SW 1271 (cell line): ENCODE results near the gene NIT2.
"Not testable (repeated sequence)": the region's sequence is repeated elsewhere in the genome, so short reads cannot be mapped to it uniquely, and the experiment has no call there.

Experiments used
- DNase-seq, 2 experiments: peaks; one replicate each; lab custom pipeline; 2025; lab: John Stamatoyannopoulos, UW

The NIT2 gene, protein sequence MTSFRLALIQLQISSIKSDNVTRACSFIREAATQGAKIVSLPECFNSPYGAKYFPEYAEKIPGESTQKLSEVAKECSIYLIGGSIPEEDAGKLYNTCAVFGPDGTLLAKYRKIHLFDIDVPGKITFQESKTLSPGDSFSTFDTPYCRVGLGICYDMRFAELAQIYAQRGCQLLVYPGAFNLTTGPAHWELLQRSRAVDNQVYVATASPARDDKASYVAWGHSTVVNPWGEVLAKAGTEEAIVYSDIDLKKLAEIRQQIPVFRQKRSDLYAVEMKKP

DNA sequence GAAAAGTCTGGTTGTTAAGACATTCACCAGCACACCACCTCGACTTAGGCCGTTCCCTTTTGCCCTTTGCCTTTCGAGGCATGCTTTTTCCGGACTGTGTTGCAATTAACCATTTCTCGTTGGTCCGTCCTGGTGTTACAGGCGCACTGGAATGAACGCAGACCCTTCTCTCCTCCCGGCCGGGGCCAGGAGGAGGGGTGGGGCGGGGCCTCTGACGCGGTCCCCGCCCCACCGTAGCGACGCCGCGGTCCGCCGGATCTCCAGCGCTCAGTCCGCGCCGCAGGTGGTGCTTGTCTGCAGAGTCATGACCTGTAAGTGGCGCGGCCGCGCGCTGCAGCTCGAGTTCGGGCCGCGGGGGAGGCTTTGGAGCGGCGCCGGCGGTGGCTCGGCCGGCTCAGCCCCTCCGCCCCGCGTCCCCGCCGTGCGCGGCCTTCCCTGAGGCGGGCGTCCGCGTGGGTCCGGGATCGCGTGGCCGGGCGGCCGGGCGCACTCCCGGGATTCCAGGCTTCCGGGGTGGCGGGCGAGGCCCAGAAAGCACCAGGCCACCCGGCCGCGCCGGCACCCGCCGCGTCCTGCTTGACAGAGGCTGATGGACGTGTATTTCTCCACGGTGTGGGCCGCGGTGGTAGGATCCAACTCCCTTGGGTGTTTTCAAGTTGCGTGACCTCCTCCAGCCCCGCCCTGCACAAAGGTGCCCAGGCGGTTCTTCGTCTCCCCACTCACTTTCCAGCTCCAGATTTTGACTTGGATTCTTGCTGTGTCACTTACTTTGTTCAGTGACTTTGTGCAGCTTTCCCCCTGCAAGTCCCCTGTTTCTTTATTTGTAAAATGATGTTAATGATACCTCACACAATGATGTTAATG lies at the start of gene NIT2:
TSS of gene NIT2 (plus strand) at position 270 of the 864 bp plus-strand sequence. CDS start at position 305, 35 bp downstream.
- peak; percentile 34 to 76 for DNase-seq

DNA sequence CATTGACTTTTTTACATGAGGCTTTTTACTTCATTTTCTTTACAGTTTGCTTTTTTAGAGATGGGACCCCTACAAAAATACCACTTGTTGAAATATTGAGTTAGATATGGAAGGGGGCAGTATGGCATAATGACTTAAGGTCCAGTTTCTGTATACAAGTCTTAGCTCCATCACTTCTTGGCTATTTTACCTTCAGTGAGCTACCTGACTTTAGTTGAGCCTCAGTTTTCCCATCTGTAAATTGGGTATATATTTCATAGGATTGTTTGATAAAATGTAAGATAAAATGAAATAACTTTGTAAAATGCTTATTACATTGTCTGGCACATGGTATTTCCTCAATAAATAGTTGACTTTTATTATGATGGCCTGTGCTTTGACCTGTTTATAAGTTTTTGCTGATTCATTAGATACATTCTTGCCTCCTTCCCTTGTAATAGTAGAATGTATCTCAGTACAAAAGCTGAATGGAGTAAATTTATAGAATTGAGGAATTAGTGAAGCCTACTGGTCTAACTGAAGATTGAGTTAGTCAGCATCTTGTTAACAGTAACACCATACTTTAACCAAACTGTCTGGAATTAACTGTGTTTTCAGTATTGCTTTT lies 46.2 kb upstream of the NIT2 start:
- DNase-seq, result no peak

DNA sequence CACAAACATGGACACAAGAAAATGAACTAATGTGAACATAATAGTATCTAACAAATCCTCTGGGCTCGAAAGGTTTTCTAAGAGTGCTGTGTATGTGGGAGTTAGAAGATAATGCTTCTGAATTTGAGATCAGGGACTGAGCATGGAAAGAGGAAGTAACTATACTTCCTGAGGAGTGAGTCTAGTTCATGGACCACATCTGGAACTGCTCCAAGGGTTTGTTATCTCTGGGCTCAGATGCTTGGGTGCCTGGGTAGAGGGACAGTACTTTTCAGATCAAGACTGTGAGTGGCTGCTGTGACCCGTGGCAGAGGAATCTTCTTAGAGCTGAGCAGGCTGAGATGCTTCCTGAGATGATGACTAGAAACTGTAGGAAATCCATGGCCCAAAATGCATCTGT lies 45.2 kb upstream of the NIT2 start:
- no peak for DNase-seq

DNA sequence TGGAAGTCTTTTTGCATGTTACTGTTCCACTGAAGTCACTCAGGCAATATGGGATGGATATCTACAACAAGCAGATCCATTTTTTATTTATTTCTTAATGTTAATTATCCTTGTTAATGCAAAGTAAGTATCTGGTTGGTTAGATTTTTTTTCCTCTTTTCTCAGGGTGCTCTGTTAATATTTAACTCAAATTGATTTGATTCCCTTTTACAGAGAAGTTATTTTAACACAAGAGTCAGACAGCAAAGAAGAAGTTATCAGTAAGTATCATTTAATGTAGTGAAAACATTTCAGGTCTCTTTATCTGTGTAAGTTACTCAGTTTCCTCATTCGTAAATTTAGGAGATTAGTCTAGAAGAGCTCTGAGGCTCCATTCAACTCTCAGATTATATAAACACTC lies 39.5 kb upstream of the NIT2 start:
- no peak for DNase-seq

DNA sequence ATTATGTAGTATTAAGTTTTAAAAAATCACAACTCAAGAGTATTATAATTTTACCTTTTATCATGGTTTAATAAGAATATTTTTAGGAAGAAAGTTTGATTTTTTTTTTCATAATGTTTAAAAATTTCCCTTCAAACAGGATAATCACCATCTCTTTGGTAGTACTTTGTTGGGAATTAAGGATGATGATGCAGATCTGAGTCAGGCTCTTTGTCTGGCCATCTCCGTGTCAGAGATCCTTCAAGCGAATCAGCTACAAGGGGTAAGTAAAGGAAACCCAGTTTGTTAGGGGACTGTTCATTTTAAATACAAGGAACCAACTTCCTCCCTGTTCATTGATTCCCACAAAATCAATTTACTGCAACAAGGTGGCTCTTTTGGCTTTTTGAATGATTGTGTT lies 36.8 kb upstream of the NIT2 start:
- DNase-seq, result no peak

DNA sequence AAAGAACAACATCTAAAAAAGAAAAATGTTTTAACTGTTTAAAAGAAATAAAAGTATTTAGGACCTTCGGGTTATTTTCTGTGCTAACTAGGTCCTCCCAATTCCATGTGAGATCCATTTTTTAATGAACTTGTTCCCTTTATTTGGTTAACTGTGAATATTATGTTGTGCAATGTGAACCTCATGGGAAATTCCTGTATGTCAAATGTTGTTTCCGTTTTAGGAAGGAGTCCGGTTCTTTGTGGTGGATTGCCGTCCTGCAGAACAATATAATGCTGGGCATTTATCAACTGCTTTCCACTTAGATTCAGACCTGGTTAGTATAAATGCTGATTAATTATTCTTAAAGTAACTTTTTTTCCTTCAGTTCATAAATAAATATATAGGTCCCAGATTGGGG lies 35.5 kb upstream of the NIT2 start:
- no peak for DNase-seq

DNA sequence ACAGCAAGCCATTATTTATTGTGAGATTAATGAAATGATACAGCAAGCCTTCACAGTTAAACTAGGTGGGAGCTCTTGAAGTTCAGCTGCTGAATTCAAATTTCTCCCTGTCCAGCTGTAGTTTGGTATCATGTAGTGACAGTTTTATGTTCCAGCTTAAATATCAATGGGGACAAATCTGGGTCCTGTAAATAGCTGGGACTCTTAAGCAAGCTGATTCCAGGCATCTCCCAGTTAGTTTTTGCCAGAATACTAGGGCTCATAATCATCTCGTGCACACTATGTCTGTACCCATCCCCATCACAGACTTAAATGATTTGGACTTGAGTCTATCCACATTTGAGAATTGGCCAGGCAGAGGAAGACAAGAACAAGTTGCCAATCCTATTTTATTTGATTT lies 27.9 kb upstream of the NIT2 start:
- DNase-seq, result no peak

DNA sequence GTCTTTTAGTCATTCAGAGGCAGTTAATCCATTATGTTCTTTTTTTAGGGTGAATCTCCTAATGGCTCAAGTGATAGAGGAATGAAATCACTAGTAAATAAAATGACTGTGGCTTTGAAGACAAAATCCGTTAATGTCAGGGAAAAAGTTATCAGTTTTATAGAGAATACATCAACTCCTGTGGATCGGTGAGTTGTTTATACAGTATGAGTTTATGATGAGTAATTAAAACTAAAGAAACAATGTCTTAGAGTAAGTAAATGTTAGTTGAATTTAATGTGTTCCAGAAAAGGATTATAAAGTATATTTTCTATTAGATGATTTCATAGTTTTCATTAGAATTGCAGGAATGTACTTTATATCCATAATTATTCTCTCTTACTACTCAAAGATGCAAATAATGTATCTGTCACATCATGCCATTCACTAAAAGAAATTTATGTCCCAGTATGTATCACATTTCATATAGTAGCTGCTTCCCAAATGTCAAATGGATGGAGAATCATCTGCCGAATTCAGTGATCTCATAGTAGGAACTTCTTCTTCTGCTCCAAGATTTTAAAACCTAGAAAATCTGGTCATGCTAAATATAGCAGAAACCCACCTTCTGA lies 24.1 kb upstream of the NIT2 start:
- DNase-seq, result no peak

DNA sequence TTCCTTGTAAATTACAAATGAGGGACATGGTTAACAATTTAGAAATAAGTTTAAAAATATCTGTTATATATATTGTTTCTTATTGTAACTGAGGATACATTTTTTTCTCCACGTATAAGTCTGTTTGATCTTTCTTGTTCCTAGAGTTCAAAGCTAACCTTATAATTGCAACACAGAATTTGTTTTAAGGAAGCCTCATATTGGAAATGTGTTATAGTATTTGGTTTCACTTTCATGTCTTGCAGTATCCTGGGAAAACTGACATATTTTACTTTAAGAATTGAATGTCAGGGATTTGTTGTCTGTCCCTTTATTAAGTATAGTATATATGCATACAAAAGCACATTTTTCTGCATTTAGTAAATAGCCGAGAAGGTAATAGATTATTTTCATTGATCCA lies 23.5 kb upstream of the NIT2 start:
- DNase-seq, result no peak

DNA sequence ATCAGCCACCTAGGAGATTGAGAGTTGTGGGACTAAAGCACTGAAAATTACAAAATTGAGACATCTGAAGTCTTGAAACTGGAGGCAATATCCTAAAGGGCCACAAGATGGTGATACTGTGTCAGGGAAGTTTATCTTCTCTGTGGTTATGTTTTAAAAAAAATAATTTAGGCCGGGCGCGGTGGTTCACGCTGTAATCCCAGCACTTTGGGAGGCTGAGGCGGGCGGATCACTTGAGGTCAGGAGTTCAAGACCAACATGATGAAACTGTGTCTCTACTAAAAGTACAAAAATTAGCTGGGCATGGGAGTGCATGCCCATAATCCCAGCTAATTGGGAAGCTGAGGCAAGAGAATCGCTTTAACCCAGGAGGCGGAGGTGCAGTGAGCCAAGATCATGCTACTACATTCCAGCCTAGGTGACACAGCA lies 17.9 kb upstream of the NIT2 start:
- peak in 1 of 2 experiments; percentile 66 for DNase-seq

DNA sequence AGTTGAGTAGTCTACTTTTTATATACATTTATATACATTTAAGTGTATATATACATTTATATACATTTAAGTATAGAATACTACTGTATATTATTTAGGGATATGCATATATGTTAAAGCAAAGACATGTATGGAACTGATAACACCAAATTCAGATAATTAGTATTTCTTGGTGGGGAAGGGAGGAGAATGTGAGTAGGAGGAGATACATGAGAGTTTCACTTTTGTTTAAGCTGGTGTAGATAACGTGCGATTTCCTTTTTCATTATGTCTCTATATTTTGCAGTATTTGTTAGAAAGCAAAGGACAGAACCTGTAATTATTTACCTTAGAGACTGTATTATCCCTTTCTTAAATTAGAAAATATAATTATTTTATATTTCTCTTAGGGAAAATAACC lies 16.6 kb upstream of the NIT2 start:
- DNase-seq, result no peak

DNA sequence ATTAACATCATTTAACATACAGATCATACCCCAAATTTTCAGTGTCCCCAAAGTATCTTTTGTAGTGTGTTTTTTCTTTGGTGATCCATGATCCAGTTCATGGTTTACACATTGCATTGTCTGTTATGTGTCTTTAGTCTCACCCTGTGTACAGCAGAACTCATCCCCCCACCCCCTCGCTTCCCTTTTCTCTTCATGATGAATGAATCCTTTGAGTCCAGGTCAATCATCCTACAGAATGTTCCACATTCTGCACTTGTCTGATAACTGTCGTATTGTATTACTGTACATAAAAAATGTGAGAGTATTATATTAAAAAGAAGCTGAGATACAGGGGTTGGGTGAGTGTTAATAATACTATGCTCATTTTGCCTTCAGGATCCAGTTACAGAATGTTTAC lies 14.6 kb upstream of the NIT2 start:
- DNase-seq, result no peak

DNA sequence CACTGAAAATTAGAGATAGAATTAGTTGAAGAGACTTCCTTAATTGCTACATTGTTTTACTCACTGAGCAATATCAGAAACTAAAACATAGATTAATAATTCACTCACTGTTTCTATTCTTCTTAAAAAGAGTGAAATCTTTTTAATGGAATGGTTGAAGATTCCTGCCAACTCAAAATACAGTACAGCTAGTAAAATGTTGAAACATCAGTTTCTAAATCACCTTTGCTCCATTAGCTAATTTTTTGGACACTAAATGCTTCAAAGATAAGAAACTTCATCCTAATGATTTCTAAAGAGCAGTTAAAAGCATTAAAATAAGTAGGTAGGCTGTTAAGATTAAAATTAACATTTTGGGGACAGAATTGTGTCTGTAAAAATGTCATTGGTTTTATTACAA lies 10.5 kb upstream of the NIT2 start:
- no peak for DNase-seq

DNA sequence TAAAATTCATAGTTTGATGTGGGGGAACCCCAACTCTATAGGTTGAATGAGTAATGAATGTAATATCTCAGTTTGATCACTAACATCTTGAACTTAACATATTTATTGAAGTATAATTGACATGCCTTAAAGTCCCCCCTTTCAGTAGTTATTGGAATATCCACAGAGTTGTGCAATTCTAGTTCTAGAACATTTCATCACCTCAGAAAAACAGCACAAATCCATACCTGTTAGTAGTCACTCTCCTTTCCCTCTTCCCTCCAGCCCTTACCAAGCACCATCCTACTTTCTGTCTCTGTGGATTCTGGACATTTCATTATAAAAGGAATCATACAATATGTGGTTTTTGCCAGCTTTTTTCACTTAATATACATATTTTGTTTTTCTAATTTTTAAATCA lies 8.7 kb upstream of the NIT2 start:
- no peak for DNase-seq

DNA sequence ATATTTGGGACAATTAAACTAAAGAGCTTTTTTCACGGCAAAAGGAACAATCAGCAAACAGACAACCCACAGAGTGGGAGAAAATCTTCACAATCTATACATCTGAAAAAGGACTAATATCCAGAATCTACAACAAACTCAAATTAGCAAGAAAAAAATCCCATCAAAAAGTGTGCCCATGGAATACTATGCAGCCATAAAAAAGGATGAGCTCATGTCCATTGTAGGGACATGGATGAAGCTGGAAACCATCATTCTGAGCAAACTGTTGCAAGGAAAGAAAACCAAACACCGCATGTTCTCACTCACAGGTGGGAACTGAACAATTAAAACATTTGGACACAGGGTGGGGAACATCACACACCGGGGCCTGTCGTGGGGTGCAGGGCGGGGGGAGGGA lies 7.2 kb upstream of the NIT2 start:
- not testable (repeated sequence) for DNase-seq

DNA sequence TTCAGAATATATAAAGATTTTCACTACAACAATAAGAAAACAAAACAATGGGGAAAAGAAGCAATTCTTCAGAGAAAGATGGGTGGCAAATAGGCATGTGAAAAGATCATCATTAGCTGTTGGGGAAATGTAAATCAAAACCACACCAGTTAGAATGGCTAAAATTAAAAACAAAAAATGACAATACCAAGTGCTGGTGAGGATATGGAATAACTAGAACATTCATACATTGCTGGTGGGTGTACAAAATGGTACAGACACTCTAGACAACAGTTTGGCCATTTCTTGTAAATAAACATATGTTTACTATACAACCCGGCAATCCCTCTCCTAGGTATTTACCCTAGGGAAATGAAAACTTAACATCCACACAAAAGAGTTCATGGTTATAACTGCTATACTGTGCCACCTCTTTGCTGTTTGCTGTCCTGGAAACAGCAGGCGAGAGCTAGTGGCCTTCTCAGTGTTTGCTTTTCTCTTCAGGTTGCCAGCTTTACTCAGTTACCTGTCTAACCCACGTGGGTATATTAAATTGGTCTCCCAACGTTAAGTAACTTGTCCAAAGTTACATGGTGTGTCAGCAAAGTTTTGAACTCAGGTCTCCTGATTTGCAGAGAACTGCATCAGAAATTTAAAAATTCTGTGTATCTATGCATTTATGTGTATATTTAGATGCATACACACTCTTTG lies 4.6 kb upstream of the NIT2 start:
- no peak for DNase-seq

DNA sequence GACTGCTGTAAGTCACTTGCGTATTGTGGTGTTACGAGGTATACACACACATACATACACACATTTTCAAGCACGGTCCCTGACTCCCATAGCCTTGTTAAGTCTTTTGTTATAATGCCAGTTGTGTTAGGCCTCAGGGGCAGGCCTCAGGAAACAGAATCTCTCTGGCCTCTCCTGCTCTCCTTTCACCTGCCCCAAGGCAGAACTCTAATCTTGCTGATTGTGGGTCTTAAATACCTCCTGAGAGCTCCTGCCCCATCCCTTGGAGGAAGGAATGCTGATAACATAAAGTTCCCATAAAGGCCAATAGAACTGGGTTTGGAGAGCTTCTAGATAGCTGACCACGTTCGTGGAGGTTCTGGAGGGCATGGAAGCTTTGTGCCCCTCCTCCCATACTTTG lies 3.9 kb upstream of the NIT2 start:
- no peak for DNase-seq

DNA sequence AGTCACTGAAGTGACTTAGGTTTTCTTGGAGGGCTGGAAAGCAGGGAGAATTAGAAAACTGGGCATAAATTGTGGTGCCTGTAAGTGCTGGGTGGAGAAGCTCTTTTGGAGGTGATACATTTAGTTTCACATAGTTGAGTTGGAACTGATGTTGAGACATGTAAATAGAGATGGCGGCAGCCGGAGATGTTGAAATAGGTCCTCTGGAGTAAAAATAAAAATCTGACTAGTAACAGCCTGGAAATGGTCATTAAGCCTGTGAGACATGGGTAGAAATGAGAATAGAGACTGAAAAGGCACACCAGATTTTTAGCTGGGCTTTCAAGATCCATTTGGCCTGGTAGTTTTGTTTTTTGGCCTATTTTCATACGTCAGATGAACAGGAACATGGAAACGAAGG lies 2.9 kb upstream of the NIT2 start:
- DNase-seq, result no peak

DNA sequence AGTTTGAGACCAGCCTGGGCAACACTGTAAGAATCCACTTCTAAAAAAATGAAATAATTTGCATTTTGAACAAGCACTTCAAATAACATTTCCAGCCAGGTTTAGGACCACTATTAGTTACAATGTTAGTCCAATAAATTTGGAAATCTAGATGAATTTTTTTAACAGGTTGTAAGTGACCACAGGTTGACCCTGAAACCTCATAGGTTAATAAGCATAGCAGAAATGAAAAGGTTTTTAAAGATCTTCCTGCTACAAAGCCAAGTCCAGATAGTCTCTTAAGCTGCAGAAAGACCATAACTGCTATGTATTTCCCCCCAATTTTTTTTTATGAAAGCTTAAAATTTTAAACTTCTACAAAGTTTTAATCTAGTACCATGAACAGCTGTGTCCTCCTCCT lies 1.5 kb upstream of the NIT2 start:
- DNase-seq, result no peak

DNA sequence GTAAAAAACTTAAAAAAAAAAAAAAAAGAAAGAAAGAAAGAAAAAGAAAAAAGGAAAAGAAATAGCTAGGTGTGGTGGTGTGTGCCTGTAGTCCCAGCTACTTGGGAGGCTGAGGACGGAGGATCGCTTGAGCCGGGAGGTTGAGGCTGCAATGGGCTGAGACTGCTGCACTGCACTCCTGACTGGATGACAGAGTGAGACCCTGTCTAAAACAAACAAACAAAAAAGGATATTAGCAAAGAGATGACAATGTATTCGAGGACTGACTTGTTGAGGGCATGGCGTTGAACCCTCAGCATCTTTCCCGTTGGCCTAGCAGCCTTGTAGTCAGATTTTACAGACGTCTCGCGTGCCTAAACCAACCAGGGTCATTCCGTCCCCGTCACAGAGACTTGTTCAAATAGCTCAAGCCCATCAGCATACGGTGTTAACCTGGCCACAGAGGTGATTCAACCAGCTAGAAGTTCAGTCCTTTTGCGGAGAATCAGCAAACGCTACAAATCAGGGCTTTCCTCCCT lies 528 bp upstream of the NIT2 start:
- DNase-seq, result no peak

DNA sequence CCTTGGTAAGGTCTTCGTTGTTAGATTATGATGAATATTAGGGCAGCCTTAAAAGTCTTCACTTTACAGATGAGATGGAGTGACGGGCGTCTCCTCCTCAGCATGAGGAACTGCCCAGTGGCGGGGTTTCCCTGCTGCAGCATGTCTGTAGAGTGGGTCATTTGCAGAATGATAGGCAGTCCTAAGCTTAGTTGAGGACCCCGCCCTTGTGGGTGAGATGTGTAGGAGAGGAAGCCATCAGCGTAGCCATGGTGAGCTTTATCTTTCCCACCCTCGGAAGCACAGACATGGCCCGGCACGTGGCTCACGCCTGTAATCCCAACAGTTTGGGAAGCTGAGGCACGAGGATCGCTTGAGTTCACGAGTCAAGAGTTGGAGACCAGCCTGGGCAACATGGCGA lies 877 bp downstream of the NIT2 start:
- DNase-seq, result peak in 1 of 2 experiments; percentile 4

DNA sequence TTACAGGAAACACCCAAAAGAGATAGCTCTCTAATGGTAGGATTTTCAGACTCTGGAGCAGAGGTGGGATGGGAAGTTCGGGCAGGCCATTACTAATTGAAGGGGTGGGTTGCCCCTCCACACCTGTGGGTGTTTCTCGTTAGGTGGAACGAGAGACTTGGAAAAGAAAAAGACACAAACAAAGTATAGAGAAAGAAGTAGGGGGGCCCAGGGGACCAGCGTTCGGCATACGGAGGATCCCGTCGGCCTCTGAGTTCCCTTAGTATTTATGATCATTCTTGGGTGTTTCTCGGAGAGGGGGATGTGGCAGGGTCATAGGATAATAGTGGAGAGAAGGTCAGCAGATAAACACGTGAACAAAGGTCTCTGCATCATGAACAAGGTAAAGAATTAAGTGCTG lies 1.7 kb downstream of the NIT2 start:
- DNase-seq, result not testable (repeated sequence)
